Inflammatory macrophage treated with lipopolysaccharide for 4 hours (primary cell): ENCODE data around the gene IGFBP5.

Experiments
- DNase-seq: peaks from one replicate; pipeline ENCODE4 v3.0.0-alpha.2; 2020

Gene IGFBP5, protein sequence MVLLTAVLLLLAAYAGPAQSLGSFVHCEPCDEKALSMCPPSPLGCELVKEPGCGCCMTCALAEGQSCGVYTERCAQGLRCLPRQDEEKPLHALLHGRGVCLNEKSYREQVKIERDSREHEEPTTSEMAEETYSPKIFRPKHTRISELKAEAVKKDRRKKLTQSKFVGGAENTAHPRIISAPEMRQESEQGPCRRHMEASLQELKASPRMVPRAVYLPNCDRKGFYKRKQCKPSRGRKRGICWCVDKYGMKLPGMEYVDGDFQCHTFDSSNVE

DNA sequence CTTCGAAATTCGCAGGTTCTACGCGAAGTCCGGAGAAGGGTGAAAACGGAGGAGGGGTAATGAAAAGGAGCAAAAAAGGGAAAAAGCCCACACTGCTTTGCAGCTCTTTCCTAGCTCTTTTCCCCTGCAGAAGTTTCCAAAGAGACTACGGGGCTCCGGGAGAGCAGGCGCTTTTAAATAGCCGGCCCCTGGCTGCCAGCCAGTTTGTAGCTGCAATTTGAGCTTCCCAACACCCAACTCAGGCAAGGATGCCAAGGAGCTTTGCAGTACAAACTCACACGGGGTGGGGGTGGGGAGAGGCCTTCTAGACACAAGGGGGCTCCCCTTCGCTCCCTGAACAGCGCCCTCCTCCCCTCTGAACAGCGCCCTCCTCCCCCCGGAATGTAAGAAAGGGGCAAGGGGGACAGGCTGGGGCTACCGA, at the start of gene IGFBP5:
TSS of gene IGFBP5 (minus strand) at position 149 of the 421 bp plus-strand sequence. CDS start 774 bp downstream, outside the sequence.
- DNase-seq, result no peak

GRCh38 chr2:216743781-216744180, 48.4 kb upstream of the IGFBP5 start:
- DNase-seq, result no peak

- no peak for DNase-seq
Measured at GRCh38 chr2:216742411-216742810, 47.1 kb upstream of the IGFBP5 start.

DNA sequence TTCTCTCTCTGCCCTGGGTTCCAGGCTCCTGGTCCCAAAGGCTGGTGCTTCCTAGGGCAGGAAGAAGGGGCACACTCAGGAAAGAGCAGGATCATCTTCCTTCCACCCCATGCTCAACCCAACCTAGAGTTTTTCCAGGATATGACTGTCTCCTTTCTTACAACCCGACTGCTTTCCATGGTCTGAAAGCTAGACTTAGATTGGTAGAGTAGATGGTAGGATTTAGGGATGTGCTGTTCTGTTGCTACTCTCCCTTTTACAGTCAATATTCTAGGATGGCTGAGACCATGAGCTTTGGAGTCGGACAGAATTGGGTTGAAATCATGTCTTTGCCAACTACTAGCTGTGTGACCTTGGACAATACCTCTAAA, 45.9 kb upstream of the IGFBP5 start:
- DNase-seq, result no peak

- no peak for DNase-seq
Measured at GRCh38 chr2:216740557-216741222, 45.3 kb upstream of the IGFBP5 start.

GRCh38 chr2:216739035-216739434, 43.7 kb upstream of the IGFBP5 start:
- DNase-seq, result no peak

GRCh38 chr2:216737676-216738075, 42.3 kb upstream of the IGFBP5 start:
- no peak for DNase-seq

DNA sequence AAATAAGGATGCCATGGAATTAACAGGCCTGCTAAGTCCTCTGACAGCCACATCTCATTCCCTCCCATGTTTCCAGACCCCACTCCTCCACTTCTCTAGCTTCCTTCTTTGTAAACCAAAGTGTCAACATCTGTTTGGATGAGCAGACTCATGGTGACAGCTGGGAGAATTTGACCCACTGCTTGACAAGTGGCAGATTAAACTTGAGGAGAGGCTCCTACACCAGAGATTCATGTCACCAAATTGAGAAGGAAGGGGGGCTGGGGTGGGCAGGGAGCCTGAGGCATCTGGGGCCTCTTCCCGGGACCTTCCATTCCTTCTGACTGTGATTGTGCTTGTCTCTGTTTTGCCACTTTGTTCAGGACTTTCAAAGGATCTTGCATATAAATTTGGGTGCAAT, 41.0 kb upstream of the IGFBP5 start:
- no peak for DNase-seq

DNA sequence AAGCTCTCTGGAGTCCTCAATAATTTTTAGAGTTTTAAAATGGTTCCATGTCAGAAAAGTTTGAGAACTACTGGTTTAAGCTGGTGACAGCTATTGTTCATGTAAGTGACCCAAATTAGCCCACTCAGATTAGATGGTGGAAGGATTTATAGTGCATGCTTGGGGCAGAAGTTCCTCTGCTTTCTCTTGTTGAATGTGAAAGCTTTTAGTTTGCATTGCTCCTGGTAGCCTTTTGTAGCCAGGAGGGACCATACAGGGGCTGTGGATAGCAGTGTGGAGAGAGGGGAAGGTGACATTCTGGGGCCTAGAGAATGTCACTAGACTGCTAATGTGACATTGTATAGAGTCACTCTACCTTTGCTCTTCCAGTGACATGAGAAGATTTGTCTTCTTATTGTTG, 40.3 kb upstream of the IGFBP5 start:
- DNase-seq, result no peak

- DNase-seq, result no peak
Measured at GRCh38 chr2:216735086-216735485, 39.7 kb upstream of the IGFBP5 start.

DNA sequence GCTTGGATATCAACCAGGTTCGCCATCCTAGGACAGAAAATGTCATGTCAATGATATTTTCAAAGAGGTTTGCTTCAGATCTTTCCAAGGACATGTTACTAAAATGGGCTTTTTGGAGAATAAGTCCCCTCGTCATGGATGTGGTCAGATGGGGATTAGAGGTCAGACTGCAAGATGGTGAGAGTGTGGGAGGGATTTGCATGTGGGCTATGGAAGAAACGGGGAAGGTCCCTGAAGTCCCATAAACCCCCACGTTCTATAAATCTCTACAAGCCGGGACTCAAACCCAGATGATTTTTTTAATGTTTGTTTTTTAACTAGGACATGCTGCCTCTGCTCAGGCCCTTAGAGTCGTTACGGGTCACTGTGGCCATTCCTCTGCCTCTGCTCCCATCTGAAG, 37.7 kb upstream of the IGFBP5 start:
- no peak for DNase-seq

GRCh38 chr2:216732334-216732733, 37.0 kb upstream of the IGFBP5 start:
- DNase-seq, result no peak

DNA sequence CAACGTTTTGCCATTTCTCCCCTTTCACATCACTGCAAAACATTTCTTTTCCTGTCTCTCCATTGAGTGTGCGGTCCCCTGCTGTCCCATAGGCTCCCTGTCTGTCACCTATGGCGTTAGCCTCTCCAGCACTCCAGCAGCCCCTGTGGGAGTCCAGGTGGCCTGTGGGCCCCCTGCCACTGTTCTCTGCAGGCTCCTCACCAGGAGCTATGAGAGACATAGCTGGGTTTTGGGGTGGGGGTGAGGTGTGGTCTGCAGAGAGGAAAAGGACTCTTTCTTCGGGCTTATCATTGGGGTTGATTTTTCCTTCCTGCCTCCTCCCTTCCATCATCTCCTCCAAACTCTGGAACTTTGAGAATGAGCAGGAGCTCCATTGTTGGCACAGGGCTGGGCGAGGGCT, 36.1 kb upstream of the IGFBP5 start:
- no peak for DNase-seq

DNA sequence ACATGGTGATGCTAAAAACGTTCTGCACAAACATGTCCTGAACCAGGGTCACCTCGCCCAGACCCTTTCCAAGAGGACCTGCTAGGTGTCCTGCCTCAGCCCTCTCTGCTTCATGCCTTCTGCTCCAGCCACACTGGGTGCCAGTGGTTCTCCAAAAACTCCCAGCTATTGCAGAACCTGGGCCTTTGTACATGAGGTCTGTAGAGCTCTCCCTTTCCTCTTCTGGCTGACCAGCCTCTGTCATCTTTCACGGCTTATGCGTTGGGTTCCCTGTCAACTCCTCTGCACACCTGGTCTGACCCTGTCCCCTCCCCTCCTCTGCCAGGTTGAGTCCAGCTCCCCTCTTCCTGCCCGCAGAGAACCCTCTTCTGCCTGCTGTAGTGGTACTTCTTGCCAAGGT, 35.5 kb upstream of the IGFBP5 start:
- no peak for DNase-seq

GRCh38 chr2:216727346-216728122, 32.2 kb upstream of the IGFBP5 start:
- no peak for DNase-seq

GRCh38 chr2:216724190-216724589, 28.8 kb upstream of the IGFBP5 start:
- DNase-seq, result no peak

- no peak for DNase-seq
Measured at GRCh38 chr2:216721141-216721540, 25.8 kb upstream of the IGFBP5 start.

GRCh38 chr2:216720722-216721121, 25.4 kb upstream of the IGFBP5 start:
- no peak for DNase-seq

- DNase-seq, result no peak
Measured at GRCh38 chr2:216717907-216718615, 22.7 kb upstream of the IGFBP5 start.

DNA sequence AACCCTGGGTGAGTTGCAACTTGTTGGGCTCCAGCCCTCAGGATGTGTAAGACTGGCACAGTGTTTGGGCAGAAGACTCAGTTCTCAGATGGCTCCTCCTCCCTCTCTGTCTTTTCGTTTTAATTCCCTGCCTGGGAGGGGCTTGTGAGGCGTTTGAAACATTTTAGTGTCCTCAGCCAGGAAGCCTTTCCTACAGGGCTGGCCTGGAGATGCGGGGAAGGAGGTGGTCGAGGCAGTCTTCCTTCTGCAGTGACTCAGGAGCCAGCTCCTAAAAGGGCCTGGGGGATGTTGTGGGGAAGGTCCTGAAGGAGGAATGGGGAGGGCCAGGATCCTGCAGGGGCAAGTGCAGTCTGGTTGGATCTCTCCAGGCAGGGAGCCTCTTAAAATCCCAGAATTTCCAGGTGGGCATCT, 22.1 kb upstream of the IGFBP5 start:
- DNase-seq, result no peak

GRCh38 chr2:216716109-216716508, 20.8 kb upstream of the IGFBP5 start:
- DNase-seq, result no peak

DNA sequence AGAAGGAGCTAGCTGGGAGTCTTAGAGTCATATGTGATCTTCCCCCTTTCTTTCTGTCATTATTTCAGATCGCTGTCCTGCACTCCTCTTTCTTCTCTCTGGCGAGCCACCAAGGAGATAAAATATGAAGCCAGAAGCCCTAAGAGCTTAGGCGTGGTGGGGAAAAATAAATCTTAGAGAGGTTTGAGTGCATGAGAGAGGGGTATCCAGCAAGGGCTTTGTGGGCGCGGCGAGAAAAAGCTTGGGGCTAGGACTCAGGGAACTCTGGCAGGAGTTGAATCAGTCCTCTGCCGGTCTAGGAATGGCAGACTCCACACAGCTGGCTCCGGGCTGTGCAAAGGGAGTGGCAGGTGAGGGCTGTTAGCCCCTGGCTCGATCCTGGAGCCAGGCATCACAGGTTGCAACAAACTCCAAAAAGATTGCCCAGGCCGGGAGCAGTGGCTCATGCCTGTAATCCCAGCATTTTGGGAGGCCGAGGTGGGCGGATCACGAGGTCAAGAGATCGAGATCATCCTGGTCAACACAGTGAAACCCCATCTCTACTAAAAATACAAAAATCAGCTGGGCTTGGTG, 20.1 kb upstream of the IGFBP5 start:
- DNase-seq, result no peak

- DNase-seq, result no peak
Measured at GRCh38 chr2:216714376-216714775, 19.0 kb upstream of the IGFBP5 start.
